ENCODE measurements around the gene C16orf90.
"Not testable (repeated sequence)": the region's sequence is repeated elsewhere in the genome, so short reads cannot be mapped to it uniquely, and the experiment has no call there.

The C16orf90 gene

GRCh38 chr16:3510416-3510815 is 15.1 kb upstream of the C16orf90 start:
- no peaks in the 10 kb centered on the region for H3K36me3 ChIP-seq (ENCODE audit: control insufficient read depth, insufficient read depth, low read length)
- no peak overlapping the region for H3K4me3 ChIP-seq (ENCODE audit: low read depth, low read length)
- no peaks in the 10 kb centered on the region for H3K27me3 ChIP-seq (ENCODE audit: control insufficient read depth, insufficient read depth, low read length)
- no peak overlapping the region for H3K4me2 ChIP-seq (ENCODE audit: low read length)
- no peak overlapping the region for H2AFZ ChIP-seq
- H3K27ac ChIP-seq: no peak overlapping the region
- H3K4me1 ChIP-seq: no peaks in the 10 kb centered on the region
- TF ChIP-seq, protein P1, sequence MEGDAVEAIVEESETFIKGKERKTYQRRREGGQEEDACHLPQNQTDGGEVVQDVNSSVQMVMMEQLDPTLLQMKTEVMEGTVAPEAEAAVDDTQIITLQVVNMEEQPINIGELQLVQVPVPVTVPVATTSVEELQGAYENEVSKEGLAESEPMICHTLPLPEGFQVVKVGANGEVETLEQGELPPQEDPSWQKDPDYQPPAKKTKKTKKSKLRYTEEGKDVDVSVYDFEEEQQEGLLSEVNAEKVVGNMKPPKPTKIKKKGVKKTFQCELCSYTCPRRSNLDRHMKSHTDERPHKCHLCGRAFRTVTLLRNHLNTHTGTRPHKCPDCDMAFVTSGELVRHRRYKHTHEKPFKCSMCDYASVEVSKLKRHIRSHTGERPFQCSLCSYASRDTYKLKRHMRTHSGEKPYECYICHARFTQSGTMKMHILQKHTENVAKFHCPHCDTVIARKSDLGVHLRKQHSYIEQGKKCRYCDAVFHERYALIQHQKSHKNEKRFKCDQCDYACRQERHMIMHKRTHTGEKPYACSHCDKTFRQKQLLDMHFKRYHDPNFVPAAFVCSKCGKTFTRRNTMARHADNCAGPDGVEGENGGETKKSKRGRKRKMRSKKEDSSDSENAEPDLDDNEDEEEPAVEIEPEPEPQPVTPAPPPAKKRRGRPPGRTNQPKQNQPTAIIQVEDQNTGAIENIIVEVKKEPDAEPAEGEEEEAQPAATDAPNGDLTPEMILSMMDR (IDR thresholded peaks at IDR 0.05): no peak
- H3K79me2 ChIP-seq: peaks cover 12% of the 10 kb centered on the region
- H3K9me3 ChIP-seq (ENCODE audit: control insufficient read depth, low read length): no peaks in the 10 kb centered on the region
- H3K9ac ChIP-seq: no peak overlapping the region

DNA sequence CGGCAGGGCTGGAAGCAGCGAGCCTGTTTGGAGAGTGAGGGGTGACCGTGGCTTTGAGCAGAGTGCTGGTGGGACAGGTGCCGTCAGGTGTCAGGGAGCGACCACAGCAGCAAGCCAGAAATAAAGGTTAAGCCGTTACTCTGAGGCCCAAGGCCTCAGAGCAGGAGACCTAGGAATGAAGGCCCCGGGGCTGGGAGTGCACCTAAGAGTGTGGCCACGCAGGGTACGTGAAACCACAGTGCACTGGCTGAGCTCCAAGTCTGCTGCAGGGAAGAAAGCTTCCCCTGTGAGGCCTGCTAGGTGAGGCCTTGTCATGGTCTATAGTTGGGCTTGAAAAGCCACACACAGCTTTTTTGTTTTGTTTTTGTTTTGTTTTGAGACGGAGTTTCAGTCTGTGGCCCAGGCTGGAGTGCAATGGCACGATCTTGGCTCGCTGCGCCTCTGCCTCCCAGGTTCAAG is 14.2 kb upstream of the C16orf90 start:
- no peaks in the 10 kb centered on the region for H3K36me3 ChIP-seq (ENCODE audit: control insufficient read depth, insufficient read depth, low read length)
- H3K79me2 ChIP-seq: peaks cover 12% of the 10 kb centered on the region
- H3K9me3 ChIP-seq (ENCODE audit: control insufficient read depth, low read length): no peaks in the 10 kb centered on the region
- H3K27me3 ChIP-seq (ENCODE audit: control insufficient read depth, insufficient read depth, low read length): no peaks in the 10 kb centered on the region
- no peak overlapping the region for H3K9ac ChIP-seq
- H3K4me2 ChIP-seq (ENCODE audit: low read length): no peak overlapping the region
- H2AFZ ChIP-seq: no peak overlapping the region
- no peaks in the 10 kb centered on the region for H3K4me1 ChIP-seq
- H3K4me3 ChIP-seq (ENCODE audit: low read depth, low read length): no peak overlapping the region
- TF ChIP-seq, protein P1 (IDR thresholded peaks at IDR 0.05): no peak
- no peak overlapping the region for H3K27ac ChIP-seq

GRCh38 chr16:3508736-3509135 is 13.4 kb upstream of the C16orf90 start:
- Histone ChIP-seq H3K4me1 (no peaks in the 10 kb centered on the region), H3K36me3 (ENCODE audit: control insufficient read depth, insufficient read depth, low read length) (no peaks in the 10 kb centered on the region), H3K4me3 (ENCODE audit: low read depth, low read length) (no peak overlapping the region), H3K9ac (no peak overlapping the region), H3K27ac (no peak overlapping the region), H3K27me3 (ENCODE audit: control insufficient read depth, insufficient read depth, low read length) (no peaks in the 10 kb centered on the region), H3K4me2 (ENCODE audit: low read length) (no peak overlapping the region), H3K79me2 (peaks cover 12% of the 10 kb centered on the region), H3K9me3 (ENCODE audit: control insufficient read depth, low read length) (no peaks in the 10 kb centered on the region), H2AFZ (no peak overlapping the region)
- TF ChIP-seq, protein P1 (IDR thresholded peaks at IDR 0.05): no peak

DNA sequence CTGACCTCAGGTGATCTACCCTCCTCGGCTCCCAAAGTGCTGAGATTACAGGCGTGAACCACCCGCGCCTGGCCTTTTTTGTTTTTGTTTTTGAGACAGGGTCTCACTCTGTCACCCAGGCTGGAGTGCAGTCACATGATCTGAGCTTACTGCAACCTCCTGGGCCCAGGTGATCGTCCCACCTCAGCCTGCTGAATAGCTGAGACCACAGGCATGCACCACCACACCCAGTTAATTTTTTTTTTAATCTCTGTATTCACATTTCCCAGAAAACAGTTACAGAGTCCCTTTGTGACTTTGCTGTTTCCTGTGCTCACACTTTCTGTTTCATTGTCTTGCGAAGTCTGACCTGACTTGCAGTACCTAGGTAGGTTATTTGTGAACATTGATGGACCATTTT is 8.2 kb upstream of the C16orf90 start:
- Histone ChIP-seq H3K4me1 (peaks cover 7% of the 10 kb centered on the region), H3K27ac (no peak overlapping the region), H2AFZ (no peak overlapping the region), H3K27me3 (ENCODE audit: control insufficient read depth, insufficient read depth, low read length) (no peaks in the 10 kb centered on the region), H3K4me3 (ENCODE audit: low read depth, low read length) (no peak overlapping the region), H3K36me3 (ENCODE audit: control insufficient read depth, insufficient read depth, low read length) (no peaks in the 10 kb centered on the region), H3K79me2 (peaks cover 17% of the 10 kb centered on the region), H3K9ac (no peak overlapping the region), H3K4me2 (ENCODE audit: low read length) (no peak overlapping the region), H3K9me3 (ENCODE audit: control insufficient read depth, low read length) (no peaks in the 10 kb centered on the region)
- TF ChIP-seq, protein P1 (IDR thresholded peaks at IDR 0.05): no peak

GRCh38 chr16:3501783-3502400 is 6.6 kb upstream of the C16orf90 start:
- H3K4me3 ChIP-seq (ENCODE audit: low read depth, low read length): peak overlapping the region; percentile 92
- no peaks in the 10 kb centered on the region for H3K27me3 ChIP-seq (ENCODE audit: control insufficient read depth, insufficient read depth, low read length)
- no peaks in the 10 kb centered on the region for H3K36me3 ChIP-seq (ENCODE audit: control insufficient read depth, insufficient read depth, low read length)
- no peak overlapping the region for H3K27ac ChIP-seq
- H3K4me2 ChIP-seq (ENCODE audit: low read length): peak overlapping the region; percentile 71
- peak overlapping the region; percentile 89 for H2AFZ ChIP-seq
- peaks cover 15% of the 10 kb centered on the region for H3K79me2 ChIP-seq
- H3K4me1 ChIP-seq: peaks cover 7% of the 10 kb centered on the region
- no peaks in the 10 kb centered on the region for H3K9me3 ChIP-seq (ENCODE audit: control insufficient read depth, low read length)
- TF ChIP-seq, protein P1 (IDR thresholded peaks at IDR 0.05): no peak
- H3K9ac ChIP-seq: no peak overlapping the region

- H3K4me1 ChIP-seq; H3K9me3 ChIP-seq (ENCODE audit: control insufficient read depth, low read length); H3K27me3 ChIP-seq (ENCODE audit: control insufficient read depth, insufficient read depth, low read length); H3K36me3 ChIP-seq (ENCODE audit: control insufficient read depth, insufficient read depth, low read length): not testable (repeated sequence)
- H3K4me3 ChIP-seq (ENCODE audit: low read depth, low read length): peak overlapping the region; percentile 92
- H2AFZ ChIP-seq: peak overlapping the region; percentile 89
- H3K79me2 ChIP-seq: peaks cover 10% of the 10 kb centered on the region
- H3K27ac ChIP-seq: peak overlapping the region; percentile 66
- peak overlapping the region; percentile 10 for H3K9ac ChIP-seq
- peak overlapping the region; percentile 71 for H3K4me2 ChIP-seq (ENCODE audit: low read length)
Measured at GRCh38 chr16:3501412-3501761, 6.1 kb upstream of the C16orf90 start.

Data from parathyroid adenoma (tissue), 2 donors.